Right lobe of liver (tissue), 4 donors: Measurements from ENCODE around the gene CISD2.

Experiments used
- POLR2A ChIP-seq: fragments of 450-650 bp; IDR thresholded peaks from one replicate; pipeline ENCODE4 v1.6.1; 2017; ENCODE audit warnings: antibody characterized with exemption, mild to moderate bottlenecking
- TF ChIP-seq, protein P1 (sequence below), 4 donors: fragments of 200-600 bp in 3 of 4; fragments of 450-650 bp in 1 of 4; IDR thresholded peaks; one replicate each; pipeline versions ENCODE4 v1.5.1 to v1.8.0; 2016 to 2022; ENCODE audit warnings: antibody characterized with exemption in 4 of 4, mild to moderate bottlenecking in 2 of 4
- donor health status: DM: no; HTN: no; CAD: no.
- donor health status: DM: no; HTN: no; CAD: no.
- donor health status: DM: no; HTN: yes; CAD: no.

DNA sequence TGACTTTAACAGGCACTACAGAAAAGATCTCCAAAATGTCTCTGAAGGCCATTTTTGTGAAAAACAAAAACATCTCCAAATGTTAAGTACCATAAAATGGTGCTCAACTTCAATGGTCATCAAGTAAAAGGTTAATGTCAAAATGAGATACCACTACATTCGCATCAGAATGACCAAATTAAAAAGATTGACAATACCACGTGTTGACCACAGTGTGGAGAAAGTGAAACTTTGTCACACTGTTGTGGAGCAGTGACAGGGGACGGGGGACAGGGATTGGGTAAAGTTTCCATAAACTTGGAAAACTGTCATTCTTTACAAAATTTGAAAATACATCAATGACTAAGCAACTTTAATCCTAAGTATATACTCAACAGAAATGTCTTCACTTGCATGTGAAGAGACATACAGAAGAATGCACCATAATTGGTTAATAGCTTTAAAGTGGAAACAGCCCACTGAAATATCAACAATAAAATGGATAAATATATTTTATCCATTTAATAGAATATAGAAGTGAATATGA, 19.1 kb upstream of the CISD2 start:
- TF ChIP-seq, protein P1, sequence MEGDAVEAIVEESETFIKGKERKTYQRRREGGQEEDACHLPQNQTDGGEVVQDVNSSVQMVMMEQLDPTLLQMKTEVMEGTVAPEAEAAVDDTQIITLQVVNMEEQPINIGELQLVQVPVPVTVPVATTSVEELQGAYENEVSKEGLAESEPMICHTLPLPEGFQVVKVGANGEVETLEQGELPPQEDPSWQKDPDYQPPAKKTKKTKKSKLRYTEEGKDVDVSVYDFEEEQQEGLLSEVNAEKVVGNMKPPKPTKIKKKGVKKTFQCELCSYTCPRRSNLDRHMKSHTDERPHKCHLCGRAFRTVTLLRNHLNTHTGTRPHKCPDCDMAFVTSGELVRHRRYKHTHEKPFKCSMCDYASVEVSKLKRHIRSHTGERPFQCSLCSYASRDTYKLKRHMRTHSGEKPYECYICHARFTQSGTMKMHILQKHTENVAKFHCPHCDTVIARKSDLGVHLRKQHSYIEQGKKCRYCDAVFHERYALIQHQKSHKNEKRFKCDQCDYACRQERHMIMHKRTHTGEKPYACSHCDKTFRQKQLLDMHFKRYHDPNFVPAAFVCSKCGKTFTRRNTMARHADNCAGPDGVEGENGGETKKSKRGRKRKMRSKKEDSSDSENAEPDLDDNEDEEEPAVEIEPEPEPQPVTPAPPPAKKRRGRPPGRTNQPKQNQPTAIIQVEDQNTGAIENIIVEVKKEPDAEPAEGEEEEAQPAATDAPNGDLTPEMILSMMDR (IDR thresholded peaks at IDR 0.05): no peak
- TF ChIP-seq POLR2A: no peak
